ENCODE measurements around the gene NEXMIF.
"Not testable (repeated sequence)": the region's sequence is repeated elsewhere in the genome, so short reads cannot be mapped to it uniquely, and the experiment has no call there.

Gene NEXMIF

DNA sequence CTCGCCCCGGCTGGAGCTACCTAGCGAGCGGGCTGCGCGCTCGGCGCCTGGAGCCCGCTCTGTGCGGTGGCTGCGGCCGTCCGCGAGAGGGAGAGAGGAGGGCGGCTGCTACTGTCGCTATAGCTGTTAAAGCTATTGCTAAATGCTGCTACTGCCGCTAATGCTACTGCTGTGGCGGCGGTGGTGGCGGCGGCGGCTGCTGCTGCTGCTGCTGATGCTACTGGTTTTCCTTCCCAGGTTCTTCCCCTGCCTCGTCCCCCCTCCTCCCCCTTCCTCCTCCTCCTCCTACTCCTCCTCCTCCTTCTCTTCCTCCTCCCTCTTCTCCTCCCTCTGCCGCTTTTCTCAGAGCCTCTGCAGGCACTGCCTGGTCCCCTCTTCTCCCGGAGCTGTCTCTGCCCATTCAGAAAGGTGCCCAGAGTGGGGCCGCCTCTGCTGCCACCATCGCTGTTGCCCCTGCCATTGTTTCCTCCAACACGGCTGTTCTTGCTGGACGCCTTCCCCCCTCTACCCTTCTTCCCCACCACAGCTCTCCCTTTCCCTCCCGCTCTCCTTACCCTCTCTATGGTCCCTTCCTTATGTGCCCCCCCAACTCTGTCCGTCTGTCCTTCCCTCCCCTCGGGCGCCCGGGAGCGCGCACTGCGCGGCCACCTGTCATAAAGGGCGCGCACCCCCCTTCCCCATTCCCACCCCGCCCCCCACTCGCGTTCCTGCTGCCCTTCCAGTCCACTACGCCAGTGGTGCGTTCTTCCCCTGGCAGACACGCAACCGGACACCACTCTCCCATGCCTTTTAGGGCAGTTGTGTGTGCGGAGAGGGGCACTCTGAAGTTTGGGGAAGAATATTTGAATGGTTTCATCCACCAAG, at the start of gene NEXMIF:
TSS of gene NEXMIF (minus strand) at position 228 of the 864 bp plus-strand sequence.
- ATAC-seq (replicated peaks) (peak; percentile 69 to 75), DNase-seq (peak; percentile 13)
- H3K27me3 Mint-ChIP-seq, result peaks cover 17 to 40% of the 10 kb centered on the region in 2 donors
- no peaks in the 10 kb centered on the region for H3K9me3 Mint-ChIP-seq
- peaks cover 5% of the 10 kb centered on the region in 2 donors for H3K4me1 Mint-ChIP-seq
- peak within 1 kb of the TSS; percentile 69 for H3K27ac Mint-ChIP-seq
- no peaks in the 10 kb centered on the region for H3K36me3 Mint-ChIP-seq
- H3K4me3 Mint-ChIP-seq, result peak within 1 kb of the TSS; percentile 84 to 85

DNA sequence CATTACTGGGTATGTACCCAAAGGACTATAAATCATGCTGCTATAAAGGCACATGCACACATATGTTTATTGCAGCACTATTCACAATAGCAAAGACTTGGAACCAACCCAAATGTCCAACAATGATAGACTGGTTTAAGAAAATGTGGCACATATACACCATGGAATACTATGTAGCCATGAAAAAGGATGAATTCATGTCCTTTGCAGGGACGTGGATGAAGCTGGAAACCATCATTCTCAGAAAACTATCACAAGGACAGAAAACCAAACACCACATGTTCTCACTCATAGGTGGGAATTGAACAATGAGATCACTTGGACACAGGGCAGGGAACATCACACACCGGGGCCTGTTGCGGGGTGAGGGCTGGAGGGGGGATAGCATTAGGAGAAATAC, 36.7 kb upstream of the NEXMIF start:
- DNase-seq; ATAC-seq (replicated peaks); H3K4me3 Mint-ChIP-seq; H3K27ac Mint-ChIP-seq; H3K9me3 Mint-ChIP-seq; H3K4me1 Mint-ChIP-seq; H3K27me3 Mint-ChIP-seq; H3K36me3 Mint-ChIP-seq: not testable (repeated sequence)

DNA sequence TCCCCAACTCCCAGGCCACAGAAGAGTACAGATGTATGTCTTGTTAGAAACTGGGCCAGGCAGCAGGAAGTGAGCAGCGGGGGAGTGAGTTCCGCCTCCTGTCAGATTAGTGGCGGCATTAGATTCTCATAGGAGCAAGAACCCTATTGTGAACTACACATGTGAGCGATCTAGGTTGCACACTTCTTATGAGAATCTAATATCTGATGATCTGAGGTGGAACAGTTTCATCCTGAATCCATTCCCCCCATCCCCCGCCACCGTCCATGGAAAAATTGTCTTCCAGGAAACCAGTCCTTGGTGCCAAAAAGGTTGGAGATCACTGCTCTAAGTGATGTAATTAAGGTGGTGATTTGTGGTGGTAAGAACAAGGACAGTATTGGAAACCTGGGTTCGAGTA, 24.5 kb upstream of the NEXMIF start:
- ATAC-seq (replicated peaks), result no peak
- Mint-ChIP-seq H3K27ac (no peak overlapping the region), H3K9me3 (peaks cover 0 to 6% of the 10 kb centered on the region in 2 donors)

DNA sequence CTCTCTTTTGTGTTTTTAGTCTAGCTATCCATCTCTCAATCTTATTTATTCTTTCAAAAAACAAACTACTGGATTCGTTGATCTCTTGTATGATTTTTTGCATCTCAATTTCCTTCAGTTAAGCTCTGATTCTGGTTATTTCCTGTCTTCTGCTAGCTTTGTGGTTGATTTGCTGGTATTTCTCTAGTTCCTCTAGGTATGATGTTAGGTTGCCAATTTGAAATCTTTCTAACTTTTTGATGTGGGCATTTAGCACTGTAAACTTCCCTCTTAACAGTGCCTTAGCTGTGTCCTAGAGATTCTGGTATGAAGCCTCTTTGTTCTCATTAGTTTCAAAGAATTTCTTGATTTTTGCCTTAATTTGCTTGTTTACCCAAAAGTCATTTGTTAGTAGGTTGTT, 15.2 kb upstream of the NEXMIF start:
- peaks cover 0 to 5% of the 10 kb centered on the region in 2 donors for H3K9me3 Mint-ChIP-seq
- ATAC-seq (replicated peaks) (no peak), DNase-seq (no peak)
- no peak overlapping the region for H3K4me3 Mint-ChIP-seq
- H3K27ac Mint-ChIP-seq, result no peak overlapping the region
- peaks cover 0 to 3% of the 10 kb centered on the region in 2 donors for H3K27me3 Mint-ChIP-seq
- no peaks in the 10 kb centered on the region for H3K4me1 Mint-ChIP-seq
- H3K36me3 Mint-ChIP-seq, result no peaks in the 10 kb centered on the region

More for the DNA sequence above, 24.5 kb upstream of the NEXMIF start:
- no peak for DNase-seq
- Mint-ChIP-seq H3K36me3 (no peaks in the 10 kb centered on the region), H3K4me3 (no peak overlapping the region), H3K27me3 (no peaks in the 10 kb centered on the region), H3K4me1 (no peaks in the 10 kb centered on the region)

DNA sequence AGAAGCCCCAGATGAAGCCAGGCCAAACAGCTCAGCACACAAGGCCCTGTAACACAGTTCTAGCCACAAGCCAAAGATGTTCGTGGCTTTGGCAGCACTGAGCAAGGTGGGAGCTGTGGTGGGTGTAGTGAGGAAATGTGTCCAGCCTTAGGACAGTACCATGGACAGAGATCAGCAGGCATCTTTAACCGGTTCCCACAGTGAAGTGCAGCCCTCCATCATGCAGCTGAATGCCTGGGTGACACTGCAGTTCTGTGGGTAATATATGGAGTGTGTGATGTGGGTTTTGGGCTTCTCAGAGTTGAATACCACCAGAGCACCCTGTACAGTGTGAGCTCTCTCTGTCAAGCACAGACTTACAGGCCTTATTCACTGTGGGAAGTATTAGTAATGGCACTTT, 6.0 kb upstream of the NEXMIF start:
- no peak for DNase-seq
- Mint-ChIP-seq H3K36me3 (no peaks in the 10 kb centered on the region), H3K4me3 (no peak overlapping the region), H3K4me1 (no peaks in the 10 kb centered on the region), H3K27me3 (peaks cover 5 to 12% of the 10 kb centered on the region in 2 donors), H3K9me3 (no peaks in the 10 kb centered on the region), H3K27ac (no peak overlapping the region)
- ATAC-seq (replicated peaks), result no peak

DNA sequence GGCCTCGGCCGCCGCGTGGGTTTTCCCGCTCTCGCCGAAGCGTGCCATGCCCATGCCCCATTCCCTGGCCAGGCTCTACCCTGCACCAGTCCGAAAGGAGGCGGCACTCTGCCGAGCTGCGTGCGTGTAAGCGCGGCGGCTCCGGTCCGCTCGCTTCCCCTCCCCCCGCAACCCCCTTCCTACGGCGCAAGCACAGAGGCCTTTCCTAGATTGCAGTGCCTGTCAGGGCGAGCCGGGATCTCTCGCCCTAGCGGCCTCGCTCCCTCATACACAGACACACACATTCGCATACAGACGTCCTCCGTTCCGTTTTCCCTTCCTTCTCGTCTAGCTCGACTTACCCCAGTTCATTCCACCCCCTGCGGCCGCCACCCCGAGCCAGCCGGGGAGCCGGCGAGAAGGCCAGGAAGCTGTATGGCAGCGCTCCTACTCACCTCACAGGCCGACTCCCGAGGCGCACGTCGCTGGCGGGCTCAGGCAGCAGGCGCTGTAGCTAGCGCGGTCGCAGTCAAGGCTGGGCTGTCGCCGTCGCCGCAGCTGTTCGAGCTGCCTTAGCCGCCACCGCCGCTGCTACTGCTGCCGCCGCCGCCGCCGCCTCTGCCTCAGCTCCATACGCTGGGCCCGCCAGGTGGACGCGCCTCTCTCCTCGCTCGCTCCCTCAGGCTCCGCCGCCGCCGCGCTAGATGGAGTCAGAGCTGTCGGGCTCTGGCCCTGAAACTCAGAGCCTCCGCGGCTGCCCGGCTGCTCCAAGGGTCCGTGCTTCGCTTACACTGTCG, 615 bp downstream of the NEXMIF start:
- no peak for DNase-seq

DNA sequence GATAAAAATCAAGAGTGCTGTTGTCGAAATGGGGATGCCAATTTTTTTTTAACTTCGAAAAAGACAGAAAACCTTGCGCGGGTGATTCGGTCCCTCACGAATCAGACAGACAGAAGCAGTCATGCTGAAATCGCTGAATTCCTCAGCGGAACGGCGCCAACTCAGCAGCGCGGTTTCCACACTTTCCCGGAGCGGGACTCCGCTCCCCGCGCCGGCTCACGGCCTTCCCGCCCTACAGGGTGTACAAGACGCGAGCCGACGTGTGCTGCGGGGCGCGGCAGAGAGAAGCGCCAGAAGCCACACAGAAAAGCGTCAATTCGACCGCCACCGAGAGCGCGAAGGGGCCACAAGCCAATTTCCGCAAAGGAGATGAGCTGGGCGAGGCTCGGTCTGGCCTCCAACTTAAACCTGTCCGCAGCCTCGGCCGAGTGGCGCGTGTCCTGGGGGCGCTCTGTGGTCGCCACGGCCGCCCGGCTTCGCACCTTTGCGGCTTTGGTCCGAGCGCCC, 1.3 kb downstream of the NEXMIF start:
- ATAC-seq (replicated peaks), result peak in 1 of 2 donors; percentile 3
- Mint-ChIP-seq H3K36me3 (no peaks in the 10 kb centered on the region), H3K4me3 (peak overlapping the region in 1 of 2 donors; percentile 84), H3K9me3 (no peaks in the 10 kb centered on the region), H3K27ac (peak overlapping the region; percentile 89), H3K27me3 (peaks cover 12 to 34% of the 10 kb centered on the region in 2 donors), H3K4me1 (peaks cover 5% of the 10 kb centered on the region in 2 donors)
- DNase-seq, result no peak

More for the DNA sequence above, 615 bp downstream of the NEXMIF start:
- Mint-ChIP-seq H3K27me3 (peaks cover 12 to 34% of the 10 kb centered on the region in 2 donors), H3K36me3 (no peaks in the 10 kb centered on the region), H3K4me1 (peaks cover 5% of the 10 kb centered on the region in 2 donors), H3K4me3 (peak overlapping the region; percentile 84 to 85), H3K9me3 (no peaks in the 10 kb centered on the region), H3K27ac (peak overlapping the region; percentile 69)
- ATAC-seq (replicated peaks), result peak; percentile 54 to 65

DNA sequence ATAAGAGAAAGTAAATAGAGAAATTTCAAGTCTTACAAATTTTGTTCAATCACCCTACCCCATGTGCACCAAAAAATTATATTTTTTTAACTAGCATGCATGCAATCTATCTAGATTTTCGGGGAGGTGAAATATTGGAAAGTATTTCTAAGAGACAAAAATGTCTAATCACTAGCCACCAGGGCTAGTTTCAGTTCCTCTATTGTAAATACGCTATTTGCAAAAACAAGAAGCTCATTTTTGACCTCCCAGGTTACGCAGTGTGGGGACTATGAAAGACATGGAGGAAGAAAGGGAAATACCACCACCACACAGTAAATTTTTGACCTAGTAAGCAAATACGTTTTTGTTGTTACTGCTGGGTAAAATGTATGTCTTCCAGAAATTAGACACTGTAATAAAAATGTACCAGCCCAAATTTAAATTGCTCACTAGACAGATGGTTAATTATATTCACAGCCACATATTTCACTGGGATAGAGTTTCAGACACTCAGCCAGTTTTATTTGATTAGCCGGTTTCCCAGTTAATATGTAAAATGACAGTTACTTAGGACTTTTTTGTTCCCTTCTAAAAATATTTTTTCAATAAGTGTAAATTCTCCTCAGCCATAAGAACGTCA, 2.2 kb downstream of the NEXMIF start:
- no peak overlapping the region for H3K27ac Mint-ChIP-seq
- peaks cover 5% of the 10 kb centered on the region in 2 donors for H3K4me1 Mint-ChIP-seq
- H3K36me3 Mint-ChIP-seq, result no peaks in the 10 kb centered on the region
- H3K9me3 Mint-ChIP-seq, result no peaks in the 10 kb centered on the region
- H3K27me3 Mint-ChIP-seq, result peaks cover 12 to 34% of the 10 kb centered on the region in 2 donors
- ATAC-seq (replicated peaks) (peak; percentile 70 to 73), DNase-seq (peak; percentile 15)
- no peak overlapping the region for H3K4me3 Mint-ChIP-seq

DNA sequence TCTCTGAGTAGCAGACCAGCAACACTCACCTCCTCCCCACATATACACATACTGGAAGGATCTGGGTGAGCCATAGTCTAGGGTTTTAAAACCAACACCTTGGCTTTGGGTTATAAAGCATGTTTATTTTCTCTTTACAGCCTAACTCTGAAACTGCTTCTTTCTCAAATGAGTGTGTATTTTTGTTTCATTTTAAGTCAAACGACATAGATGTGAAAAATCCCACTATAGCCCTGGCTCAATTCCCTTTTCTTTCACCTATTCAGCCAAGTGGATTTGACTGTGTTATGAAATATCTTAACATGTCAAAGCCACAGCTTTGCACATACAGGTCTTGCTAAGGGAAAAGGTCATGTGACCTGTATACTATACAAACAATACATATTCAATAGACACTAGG, 13.8 kb downstream of the NEXMIF start:
- DNase-seq (no peak), ATAC-seq (replicated peaks) (no peak)
- Mint-ChIP-seq H3K4me1 (no peaks in the 10 kb centered on the region), H3K27ac (no peak overlapping the region), H3K4me3 (no peak overlapping the region), H3K9me3 (peaks cover 0 to 4% of the 10 kb centered on the region in 2 donors), H3K36me3 (no peaks in the 10 kb centered on the region), H3K27me3 (no peaks in the 10 kb centered on the region)

DNA sequence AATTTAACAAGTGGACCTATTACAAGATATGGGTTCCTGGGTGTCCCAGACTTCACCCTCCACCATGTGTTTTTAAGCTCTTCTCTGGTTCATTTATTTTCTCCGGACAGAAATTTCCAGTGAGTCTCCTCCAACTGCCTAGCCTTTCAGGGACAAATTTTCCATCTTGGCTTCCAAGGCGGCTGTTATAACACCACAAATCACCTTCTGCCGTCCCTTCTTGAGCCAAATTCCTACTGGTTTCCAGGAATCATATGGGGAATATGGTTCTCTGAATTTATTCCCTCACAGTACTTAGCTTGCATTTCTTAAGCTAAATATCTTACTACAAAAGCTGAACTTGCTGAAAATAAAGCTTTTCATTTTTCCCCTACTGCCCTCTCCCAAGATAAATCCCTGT, 18.8 kb downstream of the NEXMIF start:
- Mint-ChIP-seq H3K4me3 (no peak overlapping the region), H3K4me1 (no peaks in the 10 kb centered on the region), H3K27me3 (no peaks in the 10 kb centered on the region), H3K9me3 (peaks cover 0 to 4% of the 10 kb centered on the region in 2 donors), H3K36me3 (no peaks in the 10 kb centered on the region), H3K27ac (no peak overlapping the region)
- DNase-seq (no peak), ATAC-seq (replicated peaks) (no peak)

DNA sequence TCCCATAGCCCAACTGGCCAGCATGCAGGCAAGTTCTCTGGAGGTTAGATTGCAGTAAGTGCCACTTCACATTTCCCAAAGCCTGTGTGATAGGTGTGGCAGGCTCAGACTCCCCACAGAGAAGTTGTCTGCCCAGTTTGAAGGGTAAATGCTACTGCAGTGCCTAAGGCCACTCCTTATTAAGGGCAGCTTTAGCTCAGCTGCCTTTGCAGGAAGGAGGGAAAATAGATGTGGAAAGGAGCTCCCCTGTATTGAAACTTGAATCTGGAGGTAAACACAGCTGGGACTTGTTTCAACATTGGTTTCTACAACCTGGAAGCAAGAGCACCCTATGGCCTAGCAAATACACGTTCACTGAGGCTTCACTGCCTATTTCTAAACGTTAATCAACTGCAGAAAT, 22.4 kb downstream of the NEXMIF start:
- no peak for DNase-seq
- H3K9me3 Mint-ChIP-seq, result no peaks in the 10 kb centered on the region
- H3K4me3 Mint-ChIP-seq, result no peak overlapping the region
- no peak for ATAC-seq (replicated peaks)
- H3K4me1 Mint-ChIP-seq, result no peaks in the 10 kb centered on the region
- no peaks in the 10 kb centered on the region for H3K27me3 Mint-ChIP-seq
- H3K27ac Mint-ChIP-seq, result no peak overlapping the region
- H3K36me3 Mint-ChIP-seq, result no peaks in the 10 kb centered on the region

DNA sequence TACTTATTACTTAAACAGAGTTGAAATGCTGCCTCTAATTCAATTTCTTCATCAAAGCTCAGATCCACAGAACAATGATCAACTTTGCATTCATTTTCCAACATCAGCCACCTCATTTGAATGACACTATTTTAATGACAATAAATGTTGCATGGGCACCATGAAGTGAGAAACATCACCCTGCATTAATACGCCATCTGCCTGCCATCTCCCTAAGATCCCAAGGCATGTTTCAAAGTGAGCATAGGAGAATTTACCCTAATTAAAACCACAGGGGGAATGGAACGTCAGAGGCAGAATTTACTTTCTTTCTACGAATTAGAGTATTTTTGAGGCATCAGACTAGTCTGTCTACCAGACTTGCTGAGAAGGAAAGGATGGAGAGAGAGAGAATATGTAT, 32.7 kb downstream of the NEXMIF start:
- Mint-ChIP-seq H3K4me3 (no peak overlapping the region), H3K9me3 (no peaks in the 10 kb centered on the region), H3K27me3 (no peaks in the 10 kb centered on the region), H3K27ac (no peak overlapping the region), H3K4me1 (no peaks in the 10 kb centered on the region), H3K36me3 (no peaks in the 10 kb centered on the region)
- DNase-seq (no peak), ATAC-seq (replicated peaks) (no peak)

DNA sequence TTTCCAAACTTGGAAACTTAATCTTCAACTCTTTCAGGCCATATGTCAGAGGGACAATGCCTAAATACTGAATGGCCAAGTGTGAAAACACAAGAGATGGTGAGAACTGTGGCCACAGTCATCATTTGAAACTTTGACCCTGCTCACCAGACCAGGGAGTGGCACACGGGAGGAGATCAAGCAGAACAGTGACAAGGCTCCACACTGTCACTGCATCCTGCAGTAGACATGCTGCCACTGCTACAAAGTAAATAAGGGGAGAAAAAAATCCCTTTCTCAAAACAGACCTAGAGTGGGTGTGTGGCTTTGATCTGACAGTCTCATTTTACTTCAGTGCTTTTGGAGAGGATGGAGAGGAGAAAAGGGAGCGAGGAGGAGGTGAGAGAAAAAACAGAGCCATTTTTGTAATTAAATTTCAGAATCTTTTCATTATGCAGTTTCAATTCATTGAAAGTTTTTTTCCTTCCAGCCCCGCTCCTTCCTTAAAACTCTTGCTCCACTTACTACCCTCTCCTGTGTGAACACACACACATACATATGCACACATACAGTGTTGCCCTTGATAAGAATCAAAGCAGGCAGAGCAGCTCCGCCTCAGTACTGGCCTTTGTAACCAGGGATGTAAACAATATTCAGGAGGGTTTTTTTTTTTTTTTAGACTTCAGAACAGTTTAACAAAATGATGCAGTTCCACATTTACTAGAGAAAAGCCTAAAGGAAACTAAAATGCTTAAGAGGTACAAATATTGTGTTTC, 34.4 kb downstream of the NEXMIF start:
- DNase-seq, result no peak
- H3K27ac Mint-ChIP-seq, result no peak overlapping the region
- ATAC-seq (replicated peaks), result peak in 1 of 2 donors; percentile 76
- H3K36me3 Mint-ChIP-seq, result no peaks in the 10 kb centered on the region
- no peaks in the 10 kb centered on the region for H3K27me3 Mint-ChIP-seq
- no peak overlapping the region for H3K4me3 Mint-ChIP-seq
- H3K4me1 Mint-ChIP-seq, result no peaks in the 10 kb centered on the region
- H3K9me3 Mint-ChIP-seq, result no peaks in the 10 kb centered on the region

DNA sequence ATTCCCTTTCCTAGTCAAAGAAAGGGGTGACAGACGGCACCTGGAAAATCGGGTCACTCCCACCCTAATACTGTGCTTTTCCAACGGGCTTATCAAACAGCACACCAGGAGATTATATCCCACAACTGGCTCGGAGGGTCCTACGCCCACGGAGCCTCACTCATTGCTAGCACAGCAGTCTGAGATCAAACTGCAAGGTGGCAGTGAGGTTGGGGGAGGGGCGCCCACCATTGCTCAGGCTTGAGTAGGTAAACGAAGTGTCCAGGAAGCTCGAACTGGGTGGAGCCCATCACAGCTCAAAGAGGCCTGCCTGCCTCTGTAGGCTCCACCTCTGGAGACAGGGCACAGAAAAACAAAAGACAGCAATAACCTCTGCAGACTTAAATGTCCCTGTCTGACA, 42.9 kb downstream of the NEXMIF start:
- not testable (repeated sequence) for ATAC-seq (replicated peaks); H3K27ac Mint-ChIP-seq; H3K4me1 Mint-ChIP-seq; H3K36me3 Mint-ChIP-seq; H3K4me3 Mint-ChIP-seq; H3K9me3 Mint-ChIP-seq; DNase-seq; H3K27me3 Mint-ChIP-seq
